GM12878 (cell line): ENCODE data around the gene RERE. TPM values are rescaled to one million over a fixed set of nuclear protein-coding genes. Genes with fewer than 3 reads are reported as not detected.

ENCODE experiments used
- ATAC-seq: fragments of 200-7000 bp; cut with Tn5 transposase; 3 replicates; pipeline ENCODE4 v1.9.1; 2020; ENCODE audit warnings: mild to moderate bottlenecking, moderate library complexity
- BruUV-seq: library from RNA; stranded (reverse); fragments of 400-500 nt; replicated peaks from 2 replicates; lab custom pipeline; 2021; lab: Mats Ljungman, UMichigan
- CTCF ChIA-PET: fragments of 300-600 bp; sonication (Branson Sonifier 250); formaldehyde crosslinking; extraction: SDS; loops from one replicate; lab custom pipeline; 2021; ENCODE audit warnings: inconsistent platforms; lab: Yijun Ruan, JAX
- POLR2A ChIA-PET: fragments of 350-600 bp; formaldehyde crosslinking; extraction: SDS; loops from one replicate; lab custom pipeline; 2021; ENCODE audit warnings: inconsistent platforms; lab: Charles Lee
- RAD21 ChIA-PET: fragments of 300-600 bp; sonication (Branson Sonifier 250); formaldehyde crosslinking; loops from one replicate; lab custom pipeline; 2023; ENCODE audit warnings: antibody characterized with exemption; ENCODE audit not compliant: unreplicated experiment; lab: Charles Lee
- SMC1A ChIA-PET: fragments of 300-600 bp; sonication (Branson Sonifier 250); formaldehyde crosslinking; loops from one replicate; lab custom pipeline; 2023; ENCODE audit not compliant: unreplicated experiment, uncharacterized antibody; lab: Charles Lee
- DNase-seq: peaks from one replicate; pipeline ENCODE4 v3.0.0-alpha.2; 2011; ENCODE audit warnings: low read depth, low spot score
- FAIRE-seq: peaks from 3 replicates; lab custom pipeline; 2011; peaks lifted over from hg19 to GRCh38; lab: Jason Lieb, UNC
- H2AFZ ChIP-seq: 2 replicates; pipeline ENCODE4 v1.6.0; 2011; ENCODE audit warnings: low read depth, low read length, control low read depth; ENCODE audit not compliant: control insufficient read depth
- H3K27ac ChIP-seq: 2 replicates; pipeline ENCODE4 v1.5.1; 2011; ENCODE audit warnings: control low read depth; ENCODE audit not compliant: control insufficient read depth, insufficient read depth
- H3K27me3 ChIP-seq, 2 experiments: replicated peaks in 1 of 2; 2 replicates each; pipeline versions ENCODE4 v1.6.0 to v1.6.1; 2011; ENCODE audit warnings: low read length in 1 of 2; ENCODE audit not compliant: control insufficient read depth in 2 of 2, insufficient read depth in 2 of 2
- H3K36me3 ChIP-seq, 2 experiments: 2 replicates each; pipeline ENCODE4 v1.5.1; 2011; ENCODE audit warnings: low read length in 1 of 2; ENCODE audit not compliant: control insufficient read depth in 2 of 2, insufficient read depth in 2 of 2
- H3K4me1 ChIP-seq: 2 replicates; pipeline ENCODE4 v1.6.1; 2011; ENCODE audit warnings: mild to moderate bottlenecking, low read length, moderate library complexity, mixed read lengths; ENCODE audit not compliant: control insufficient read depth, insufficient read depth
- H3K4me2 ChIP-seq: 2 replicates; pipeline ENCODE4 v1.6.0; 2011; ENCODE audit warnings: control low read depth; ENCODE audit not compliant: control insufficient read depth, insufficient read depth
- H3K4me3 ChIP-seq: fragments of 200-600 bp; sonication (generic); 2 replicates; pipeline ENCODE4 v1.5.1; 2016
- H3K79me2 ChIP-seq: 2 replicates; pipeline ENCODE4 v1.6.0; 2011; ENCODE audit warnings: low read length; ENCODE audit not compliant: control insufficient read depth, insufficient read depth
- H3K9ac ChIP-seq: 2 replicates; pipeline ENCODE4 v1.8.0; 2011; ENCODE audit warnings: low read length, control low read depth, mixed read lengths; ENCODE audit not compliant: control insufficient read depth, insufficient read depth
- H3K9me3 ChIP-seq: replicated peaks from 3 replicates; pipeline ENCODE4 v1.5.1; 2011; ENCODE audit warnings: mild to moderate bottlenecking, low read length; ENCODE audit not compliant: control insufficient read depth, insufficient read depth
- H4K20me1 ChIP-seq: 2 replicates; pipeline ENCODE4 v1.6.0; 2011; ENCODE audit not compliant: control insufficient read depth, insufficient read depth
- BACH1 ChIP-seq: fragments of 450-650 bp; IDR thresholded peaks from 2 replicates; pipeline ENCODE4 v1.6.1; 2017; ENCODE audit warnings: mild to moderate bottlenecking, borderline replicate concordance
- CHD1 ChIP-seq: IDR thresholded peaks from 2 replicates; pipeline ENCODE4 v1.6.1; 2012; ENCODE audit warnings: low read depth, low read length, improper control_type of control experiment
- ESRRA ChIP-seq: IDR thresholded peaks from 2 replicates; pipeline ENCODE4 v1.6.1; 2012; ENCODE audit warnings: mild to moderate bottlenecking, low read length, improper control_type of control experiment
- POU2F2 ChIP-seq: IDR thresholded peaks from 3 replicates; pipeline ENCODE4 v1.6.1; 2011; ENCODE audit warnings: low read depth, mild to moderate bottlenecking, low read length, borderline replicate concordance
- SMARCA5 ChIP-seq: fragments of 450-650 bp; IDR thresholded peaks from 2 replicates; pipeline ENCODE4 v1.6.1; 2017; ENCODE audit warnings: mild to moderate bottlenecking
- TARDBP ChIP-seq: IDR thresholded peaks from 2 replicates; pipeline ENCODE4 v1.6.1; 2016; ENCODE audit warnings: borderline replicate concordance
- YY1 ChIP-seq: IDR thresholded peaks from 2 replicates; pipeline ENCODE4 v1.6.1; 2011; ENCODE audit warnings: low read depth, mild to moderate bottlenecking, low read length
- WGBS: methylation state at CpG from one replicate; pipeline ENCODE4 v1.1.6; 2016; ENCODE audit warnings: low lambda C conversion rate; ENCODE audit not compliant: insufficient replicate concordance, insufficient coverage; ENCODE audit errors: missing lambda C conversion rate; 5-methylcytosine and 5-hydroxymethylcytosine counted together
- in situ Hi-C: fragments of 300-500 bp; cut with MboI; formaldehyde crosslinking; loops from 9 replicates; pipeline ENCODE4 v1.14.3; 2018; ENCODE audit warnings: mixed read lengths
- intact Hi-C: fragments of 100-400 bp; cut with micrococcal nuclease; formaldehyde crosslinking; loops from one replicate; pipeline ENCODE4 v1.14.2; 2022; ENCODE audit not compliant: unreplicated experiment
- polyA plus RNA-seq, 11 experiments: library from polyadenylated mRNA; depleted of rRNA in 4 of 11; unstranded in 6 of 11; stranded (reverse) in 5 of 11; fragments of >200 nt; fragmentation: Nextera tagmentation in 4 of 11; fragmentation: Illumina TruSeq in 1 of 11; extraction: Ambion mirVana in 4 of 11; extraction: Trizol in 1 of 11; gene quantifications; 1 replicate in 1 of 11; 2 replicates in 10 of 11; pipeline versions ENCODE4 v1.2.1 to v1.2.3, GENCODE V29; 2011 to 2016; ENCODE audit warnings: inconsistent platforms in 2 of 11, missing spikeins in 2 of 11, low read depth in 1 of 11
- total RNA-seq, 4 experiments: library from RNA; depleted of rRNA in 3 of 4; stranded (reverse); fragments of >200 nt in 3 of 4; fragmentation: Illumina TruSeq in 1 of 4; extraction: Trizol in 1 of 4; gene quantifications; 2 replicates each; pipeline versions ENCODE4 v1.2.1 to v1.2.3, GENCODE V29; 2013 to 2021

The RERE gene
- total and polyA plus RNA-seq, 10 of the 15 experiments (the other 5 are each of a cell fraction or from before 2014, with no cell fraction given), result 5.2 to 60.5 (median 20.2) TPM

- Histone ChIP-seq H3K36me3 (peaks cover 11 to 16% of the 10 kb centered on the region in 2 experiments), H3K27me3 (no peaks in the 10 kb centered on the region), H3K27ac (no peak overlapping the region), H3K4me3 (no peak overlapping the region), H2AFZ (no peak overlapping the region), H3K4me2 (no peak overlapping the region), H3K4me1 (no peaks in the 10 kb centered on the region), H3K9me3 (no peaks in the 10 kb centered on the region), H3K79me2 (no peaks in the 10 kb centered on the region; the same call in none of the 2 replicates), H3K9ac (no peak overlapping the region), H4K20me1 (no peaks in the 10 kb centered on the region; the same call in 1 of the 2 replicates)
- SMC1A ChIA-PET, result interaction anchor here (0.6 to 2.6 kb wide), 10 partner anchors 16 to 637 kb away, joined by 3 to 8 read pairs (median 4); no protein-coding TSS in a partner anchor
- CTCF ChIA-PET, result interaction anchor here (1.1 kb wide), 1 partner anchor 362 kb away, joined by 3 read pairs; no protein-coding TSS in a partner anchor
- in situ Hi-C loops, result no loop called here
- 97% methylated on average over 17 of the region's 17 CpGs for WGBS
- intact Hi-C loops, result no loop called here
- TF ChIP-seq YY1, result no peak
- no peak for TF ChIP-seq BACH1
- no peak for TF ChIP-seq TARDBP
- TF ChIP-seq CHD1, result no peak
- TF ChIP-seq ESRRA, result no peak
- no peak for TF ChIP-seq SMARCA5
- no peak for TF ChIP-seq POU2F2
- RAD21 ChIA-PET, result interaction anchor here (1.7 kb wide), 1 partner anchor 472 kb away, joined by 5 read pairs; no protein-coding TSS in a partner anchor
- FAIRE-seq, result no peak
- no peak for ATAC-seq
- no peak for DNase-seq
- POLR2A ChIA-PET, result no interaction called here
- BruUV-seq, result no TSS peak
Measured at GRCh38 chr1:8377271-8377981, 440.0 kb downstream of the RERE start.
